Neutrophil (primary cell): Measurements from ENCODE around the gene PLXNA4.

Experiments used
- H3K27ac ChIP-seq: fragments of 200-600 bp; sonication (generic); 2 replicates; pipeline ENCODE4 v1.5.1; 2016; ENCODE audit warnings: mild to moderate bottlenecking, moderate library complexity
- H3K27me3 ChIP-seq: fragments of 200-600 bp; sonication (generic); 2 replicates; pipeline ENCODE4 v1.6.0; 2016; ENCODE audit warnings: mild to moderate bottlenecking
- H3K36me3 ChIP-seq: fragments of 200-600 bp; sonication (generic); 2 replicates; pipeline ENCODE4 v1.5.1; 2017
- H3K4me1 ChIP-seq, 2 experiments: fragments of 200-600 bp in 1 of 2; sonication (generic) in 1 of 2; 1 replicate in 1 of 2; 2 replicates in 1 of 2; pipeline versions ENCODE4 v1.5.1 to v1.6.1; 2013 to 2016; ENCODE audit warnings: low read depth in 1 of 2, low read length in 1 of 2, mild to moderate bottlenecking in 1 of 2, moderate library complexity in 1 of 2; ENCODE audit not compliant: control insufficient read depth in 1 of 2, insufficient read depth in 1 of 2
- H3K4me3 ChIP-seq, 2 experiments: fragments of 200-600 bp in 1 of 2; sonication (generic) in 1 of 2; 1 replicate in 1 of 2; 2 replicates in 1 of 2; pipeline ENCODE4 v1.5.1; 2013 to 2016; ENCODE audit warnings: low read depth in 1 of 2, low read length in 1 of 2, mild to moderate bottlenecking in 1 of 2, moderate library complexity in 1 of 2
- H3K9me3 ChIP-seq: fragments of 200-600 bp; sonication (generic); 2 replicates; pipeline ENCODE4 v1.5.1; 2016
- TF ChIP-seq, protein P1 (sequence below): fragments of 200-600 bp; sonication (generic); IDR thresholded peaks from 2 replicates; pipeline ENCODE4 v1.5.1; 2016; ENCODE audit warnings: antibody characterized with exemption

The PLXNA4 gene

DNA sequence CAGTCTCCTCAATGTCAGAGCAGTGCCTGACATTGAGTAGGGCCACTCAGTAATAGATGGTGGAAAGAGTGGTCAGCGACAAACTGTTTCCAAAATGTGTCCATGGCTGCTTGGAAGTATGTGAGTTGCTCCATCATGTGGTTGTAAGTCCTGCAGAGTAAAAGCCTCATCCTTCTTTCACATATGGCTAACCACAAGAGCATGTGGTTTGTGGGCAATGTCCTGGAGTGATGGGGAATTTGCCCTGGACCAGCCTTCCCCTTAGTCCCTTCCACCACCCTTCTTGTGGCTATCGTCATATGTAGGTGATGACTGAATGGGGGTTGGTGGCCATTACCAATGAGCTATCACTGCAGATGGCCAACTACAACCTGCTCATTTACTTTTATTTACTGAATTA lies 33.0 kb upstream of the PLXNA4 start:
- Histone ChIP-seq H3K9me3 (no peaks in the 10 kb centered on the region), H3K4me3 (no peak overlapping the region), H3K27me3 (no peaks in the 10 kb centered on the region), H3K27ac (no peak overlapping the region), H3K36me3 (no peaks in the 10 kb centered on the region), H3K4me1 (no peaks in the 10 kb centered on the region)
- TF ChIP-seq, protein P1, sequence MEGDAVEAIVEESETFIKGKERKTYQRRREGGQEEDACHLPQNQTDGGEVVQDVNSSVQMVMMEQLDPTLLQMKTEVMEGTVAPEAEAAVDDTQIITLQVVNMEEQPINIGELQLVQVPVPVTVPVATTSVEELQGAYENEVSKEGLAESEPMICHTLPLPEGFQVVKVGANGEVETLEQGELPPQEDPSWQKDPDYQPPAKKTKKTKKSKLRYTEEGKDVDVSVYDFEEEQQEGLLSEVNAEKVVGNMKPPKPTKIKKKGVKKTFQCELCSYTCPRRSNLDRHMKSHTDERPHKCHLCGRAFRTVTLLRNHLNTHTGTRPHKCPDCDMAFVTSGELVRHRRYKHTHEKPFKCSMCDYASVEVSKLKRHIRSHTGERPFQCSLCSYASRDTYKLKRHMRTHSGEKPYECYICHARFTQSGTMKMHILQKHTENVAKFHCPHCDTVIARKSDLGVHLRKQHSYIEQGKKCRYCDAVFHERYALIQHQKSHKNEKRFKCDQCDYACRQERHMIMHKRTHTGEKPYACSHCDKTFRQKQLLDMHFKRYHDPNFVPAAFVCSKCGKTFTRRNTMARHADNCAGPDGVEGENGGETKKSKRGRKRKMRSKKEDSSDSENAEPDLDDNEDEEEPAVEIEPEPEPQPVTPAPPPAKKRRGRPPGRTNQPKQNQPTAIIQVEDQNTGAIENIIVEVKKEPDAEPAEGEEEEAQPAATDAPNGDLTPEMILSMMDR, result no peak

DNA sequence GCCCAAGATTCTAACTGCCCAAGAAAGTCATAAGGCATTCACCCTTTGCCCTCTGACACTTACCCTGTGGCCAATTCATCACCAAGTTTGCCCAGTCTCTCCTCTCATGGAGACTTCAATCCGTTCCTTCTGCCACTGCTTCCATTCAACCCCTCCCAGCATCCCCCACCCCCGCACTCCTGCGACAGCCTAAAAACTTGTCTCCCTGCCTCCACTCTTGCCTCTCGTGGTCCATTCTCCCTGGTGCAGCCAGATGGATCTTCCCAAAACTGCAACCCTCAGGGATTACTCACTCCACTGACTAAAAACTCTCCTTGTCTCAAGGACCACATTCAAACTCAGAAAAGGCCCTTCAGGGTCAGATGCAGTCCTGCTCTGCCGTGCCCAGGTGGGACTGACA lies 32.3 kb upstream of the PLXNA4 start:
- Histone ChIP-seq H3K27ac (no peak overlapping the region), H3K4me3 (no peak overlapping the region), H3K27me3 (no peaks in the 10 kb centered on the region), H3K36me3 (no peaks in the 10 kb centered on the region), H3K9me3 (no peaks in the 10 kb centered on the region), H3K4me1 (no peaks in the 10 kb centered on the region)
- TF ChIP-seq, protein P1, result no peak

DNA sequence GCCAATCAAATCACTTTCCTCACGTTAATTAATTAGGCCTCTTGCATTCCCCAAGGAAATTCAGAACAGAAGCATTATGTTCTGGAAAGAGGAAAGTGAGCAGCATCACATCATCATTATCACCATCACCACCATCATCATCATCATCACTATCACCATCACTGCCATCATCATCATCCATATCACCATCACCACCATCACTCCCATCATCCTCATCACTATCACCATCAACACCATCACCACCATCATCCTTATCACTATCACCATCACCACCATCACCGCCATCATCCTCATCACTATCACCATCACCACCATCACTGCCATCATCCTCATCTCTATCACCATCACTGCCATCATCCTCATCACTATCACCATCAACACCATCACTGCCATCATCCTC lies 31.4 kb upstream of the PLXNA4 start:
- Histone ChIP-seq H3K4me3 (no peak overlapping the region), H3K9me3 (no peaks in the 10 kb centered on the region), H3K36me3 (no peaks in the 10 kb centered on the region), H3K27me3 (no peaks in the 10 kb centered on the region), H3K27ac (no peak overlapping the region), H3K4me1 (no peaks in the 10 kb centered on the region)
- TF ChIP-seq, protein P1, result no peak

DNA sequence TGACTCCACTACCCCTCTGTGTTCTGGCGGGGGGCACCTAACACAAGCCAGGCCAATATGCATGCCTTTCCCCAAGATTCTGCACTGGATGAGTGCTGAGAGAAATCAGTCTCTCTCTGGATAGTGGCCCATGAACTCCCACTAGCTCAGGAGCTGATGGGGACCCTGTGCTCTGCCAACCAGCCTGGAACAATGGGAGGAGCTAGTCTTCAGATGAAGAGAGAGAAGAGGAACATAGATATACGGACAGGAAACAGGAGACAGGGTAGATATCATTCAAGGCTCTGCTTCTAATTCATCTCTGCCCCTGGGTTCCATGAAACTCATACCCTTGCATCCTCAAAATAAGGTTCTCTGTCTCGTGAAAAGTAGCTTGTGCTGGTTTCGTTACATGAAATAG lies 27.9 kb upstream of the PLXNA4 start:
- no peaks in the 10 kb centered on the region for H3K4me1 ChIP-seq
- H3K27me3 ChIP-seq, result no peaks in the 10 kb centered on the region
- H3K9me3 ChIP-seq, result no peaks in the 10 kb centered on the region
- no peak overlapping the region for H3K27ac ChIP-seq
- TF ChIP-seq, protein P1, result no peak
- H3K4me3 ChIP-seq, result no peak overlapping the region
- no peaks in the 10 kb centered on the region for H3K36me3 ChIP-seq

DNA sequence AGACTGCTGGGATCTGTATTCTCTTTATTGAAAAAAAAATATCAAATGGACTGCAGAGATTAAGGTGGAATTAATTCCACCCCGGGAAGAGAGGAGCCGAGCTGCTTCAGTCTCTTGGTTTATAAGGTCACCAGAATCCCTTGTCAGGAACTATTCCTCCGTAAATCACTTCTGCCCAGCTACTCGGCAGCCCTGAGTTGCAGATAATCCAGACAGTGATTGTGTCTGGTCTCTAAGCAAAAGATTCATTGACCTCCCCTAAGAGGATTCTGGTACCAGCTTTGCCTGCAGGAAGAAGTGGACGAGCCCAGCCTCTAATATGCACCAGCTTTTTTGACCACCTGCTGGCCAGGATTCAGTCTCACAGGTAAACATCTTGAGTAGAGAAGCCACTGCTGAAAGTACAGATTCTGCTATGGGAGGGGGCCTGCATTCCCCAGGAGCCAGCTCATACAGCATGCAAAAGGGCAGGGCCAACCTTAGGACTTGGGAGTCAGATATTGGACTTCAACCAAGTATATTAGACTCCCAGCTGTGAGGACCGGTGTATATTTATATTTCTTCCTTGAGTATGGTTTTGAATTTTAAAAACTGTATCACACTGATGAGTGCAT lies 27.1 kb upstream of the PLXNA4 start:
- Histone ChIP-seq H3K4me1 (no peaks in the 10 kb centered on the region), H3K27me3 (no peaks in the 10 kb centered on the region), H3K27ac (no peak overlapping the region), H3K4me3 (no peak overlapping the region), H3K36me3 (no peaks in the 10 kb centered on the region), H3K9me3 (no peaks in the 10 kb centered on the region)
- TF ChIP-seq, protein P1, result no peak

DNA sequence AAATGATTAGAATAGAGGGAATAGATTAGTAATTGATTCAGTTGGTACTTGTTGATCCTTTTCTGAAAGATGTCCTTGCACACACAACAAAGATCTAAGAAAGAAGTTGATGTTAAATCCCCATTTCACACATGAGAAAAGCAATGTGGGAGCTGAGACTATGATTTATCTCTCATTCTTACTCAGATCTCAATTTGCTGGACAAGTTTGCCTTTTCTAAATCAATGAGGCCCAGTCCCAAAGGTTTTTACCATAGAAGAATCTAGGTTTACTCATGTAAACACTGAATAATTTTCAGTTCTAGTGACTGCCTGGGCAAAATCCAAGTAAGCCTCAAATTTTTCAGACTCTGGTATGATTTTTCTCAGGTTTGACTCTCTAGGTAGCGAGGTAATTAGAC lies 25.5 kb upstream of the PLXNA4 start:
- Histone ChIP-seq H3K9me3 (no peaks in the 10 kb centered on the region), H3K27ac (no peak overlapping the region), H3K27me3 (no peaks in the 10 kb centered on the region), H3K4me1 (no peaks in the 10 kb centered on the region), H3K4me3 (no peak overlapping the region), H3K36me3 (no peaks in the 10 kb centered on the region)
- TF ChIP-seq, protein P1, result no peak
